Liver (tissue), 9 donors: ENCODE data around the gene VEGFC. TPM values are rescaled to one million over a fixed set of nuclear protein-coding genes. Genes with fewer than 3 reads are reported as not detected.

ENCODE experiments used
- DNase-seq: peaks from one replicate; pipeline ENCODE4 v3.0.0-alpha.2; 2017; ENCODE audit warnings: low spot score
- H3K27ac ChIP-seq, 2 donors: one replicate each; pipeline ENCODE4 v1.7.0; 2013; ENCODE audit warnings: inconsistent platforms in 2 of 2, low read length in 2 of 2, control low read depth in 1 of 2, low read depth in 1 of 2, mild to moderate bottlenecking in 1 of 2
- H3K27me3 ChIP-seq, 4 donors: one replicate each; pipeline versions ENCODE4 v1.6.1 to v1.7.0; 2013; ENCODE audit warnings: low read length in 3 of 4, inconsistent platforms in 1 of 4, mild to moderate bottlenecking in 1 of 4, moderate library complexity in 1 of 4; ENCODE audit not compliant: control insufficient read depth in 4 of 4, insufficient read depth in 4 of 4
- H3K36me3 ChIP-seq, 4 donors: one replicate each; pipeline versions ENCODE4 v1.6.1 to v1.7.0; 2013; ENCODE audit warnings: low read length in 3 of 4, mild to moderate bottlenecking in 3 of 4, low read depth in 1 of 4, moderate library complexity in 1 of 4; ENCODE audit not compliant: control insufficient read depth in 4 of 4, insufficient read depth in 3 of 4
- H3K4me1 ChIP-seq, 4 donors: one replicate each; pipeline versions ENCODE4 v1.6.1 to v1.7.0; 2013; ENCODE audit warnings: low read length in 3 of 4, mild to moderate bottlenecking in 3 of 4, moderate library complexity in 1 of 4; ENCODE audit not compliant: control insufficient read depth in 4 of 4, insufficient read depth in 4 of 4
- H3K4me3 ChIP-seq, 3 donors: one replicate each; pipeline versions ENCODE4 v1.6.1 to v1.7.0; 2013; ENCODE audit warnings: low read length in 3 of 3, control low read depth in 1 of 3, low read depth in 1 of 3, mild to moderate bottlenecking in 1 of 3
- H3K9ac ChIP-seq, 2 donors: one replicate each; pipeline ENCODE4 v1.7.0; 2013; ENCODE audit warnings: low read length in 2 of 2, mild to moderate bottlenecking in 2 of 2, moderate library complexity in 2 of 2, control low read depth in 1 of 2, low read depth in 1 of 2
- H3K9me3 ChIP-seq, 4 donors: one replicate each; pipeline versions ENCODE4 v1.6.1 to v1.7.0; 2013; ENCODE audit warnings: low read length in 3 of 4; ENCODE audit not compliant: control insufficient read depth in 4 of 4
- EGR1 ChIP-seq, 2 donors: IDR thresholded peaks; 2 replicates each; pipeline ENCODE4 v1.6.1; 2016 to 2018; ENCODE audit warnings: antibody characterized with exemption in 2 of 2, low read depth in 2 of 2
- FOXA1 ChIP-seq: IDR thresholded peaks from 2 replicates; pipeline ENCODE4 v1.6.1; 2016; ENCODE audit warnings: antibody characterized with exemption
- FOXA2 ChIP-seq: IDR thresholded peaks from 2 replicates; pipeline ENCODE4 v1.6.1; 2016; ENCODE audit warnings: antibody characterized with exemption
- GABPA ChIP-seq, 2 donors: IDR thresholded peaks in 1 of 2; conservative IDR thresholded peaks in 1 of 2; 2 replicates each; pipeline ENCODE4 v1.6.1; 2016; ENCODE audit warnings: antibody characterized with exemption in 2 of 2, mild to moderate bottlenecking in 1 of 2, moderate library complexity in 1 of 2
- HNF4A ChIP-seq, 2 donors: conservative IDR thresholded peaks; 2 replicates each; pipeline ENCODE4 v1.6.1; 2016; ENCODE audit warnings: antibody characterized with exemption in 2 of 2, mild to moderate bottlenecking in 2 of 2
- HNF4G ChIP-seq: IDR thresholded peaks from 2 replicates; pipeline ENCODE4 v1.6.1; 2016; ENCODE audit warnings: antibody characterized with exemption
- JUND ChIP-seq, 2 donors: IDR thresholded peaks; 2 replicates each; pipeline ENCODE4 v1.6.1; 2016; ENCODE audit warnings: antibody characterized with exemption in 2 of 2
- NR2F2 ChIP-seq: IDR thresholded peaks from 2 replicates; pipeline ENCODE4 v1.6.1; 2016; ENCODE audit warnings: antibody characterized with exemption
- RAD21 ChIP-seq, 2 donors: IDR thresholded peaks; 2 replicates each; pipeline ENCODE4 v1.6.1; 2016; ENCODE audit warnings: antibody characterized with exemption in 2 of 2, mild to moderate bottlenecking in 2 of 2
- RXRA ChIP-seq, 2 donors: IDR thresholded peaks; 2 replicates each; pipeline ENCODE4 v1.6.1; 2017 to 2018; ENCODE audit warnings: antibody characterized with exemption in 2 of 2, mild to moderate bottlenecking in 1 of 2
- SP1 ChIP-seq: IDR thresholded peaks from 2 replicates; pipeline ENCODE4 v1.6.1; 2018; ENCODE audit warnings: antibody characterized with exemption, mild to moderate bottlenecking
- TAF1 ChIP-seq: conservative IDR thresholded peaks from 2 replicates; pipeline ENCODE4 v1.6.1; 2016; ENCODE audit warnings: antibody characterized with exemption, mild to moderate bottlenecking
- YY1 ChIP-seq: IDR thresholded peaks from 2 replicates; pipeline ENCODE4 v1.6.1; 2016; ENCODE audit warnings: antibody characterized with exemption, mild to moderate bottlenecking
- WGBS: extraction: QIAGEN DNeasy Blood & Tissue Kit; methylation state at CpG from one replicate; pipeline ENCODE4 v1.1.7; 2013; 5-methylcytosine and 5-hydroxymethylcytosine counted together
- polyA plus RNA-seq, 2 donors: library from polyadenylated mRNA; stranded (reverse) in 1 of 2; unstranded in 1 of 2; fragments of 200-250 nt in 1 of 2; fragments of >200 nt in 1 of 2; fragmentation: Nextera tagmentation in 1 of 2; extraction: Ambion mirVana in 1 of 2; gene quantifications; one replicate each; pipeline versions ENCODE4 v1.2.1 to v1.2.3, GENCODE V29; 2013 to 2015
- total RNA-seq, 2 donors: library from RNA; depleted of rRNA; stranded (reverse); fragments of >200 nt; gene quantifications; one replicate each; pipeline ENCODE4 v1.2.3, GENCODE V29; 2014
- TF ChIP-seq, protein P1 (sequence below): fragments of 150-350 bp; IDR thresholded peaks from 2 replicates; pipeline ENCODE4 v1.5.1; 2017; ENCODE audit warnings: improper control_type of control experiment, low read depth, low read length; ENCODE audit not compliant: missing input control
- TF ChIP-seq, protein P2 (sequence below): IDR thresholded peaks from 2 replicates; pipeline ENCODE4 v1.6.1; 2016; ENCODE audit warnings: antibody characterized with exemption
- TF ChIP-seq, protein P3 (sequence below): IDR thresholded peaks from 2 replicates; pipeline ENCODE4 v1.6.1; 2016; ENCODE audit warnings: antibody characterized with exemption
- TF ChIP-seq, protein P4 (sequence below): IDR thresholded peaks from 2 replicates; pipeline ENCODE4 v1.6.1; 2016; ENCODE audit warnings: antibody characterized with exemption, mild to moderate bottlenecking
- TF ChIP-seq, protein P5 (sequence below): IDR thresholded peaks from 2 replicates; pipeline ENCODE4 v1.6.1; 2016; ENCODE audit warnings: antibody characterized with exemption
- donor health status: healthy.
- donor health status: healthy.
- donor health status: healthy.
- donor health status: healthy.
- donor health status: healthy.

Gene VEGFC
- total and polyA plus RNA-seq, 4 donors, result 0.32 to 1.8 (median 0.95) TPM

DNA sequence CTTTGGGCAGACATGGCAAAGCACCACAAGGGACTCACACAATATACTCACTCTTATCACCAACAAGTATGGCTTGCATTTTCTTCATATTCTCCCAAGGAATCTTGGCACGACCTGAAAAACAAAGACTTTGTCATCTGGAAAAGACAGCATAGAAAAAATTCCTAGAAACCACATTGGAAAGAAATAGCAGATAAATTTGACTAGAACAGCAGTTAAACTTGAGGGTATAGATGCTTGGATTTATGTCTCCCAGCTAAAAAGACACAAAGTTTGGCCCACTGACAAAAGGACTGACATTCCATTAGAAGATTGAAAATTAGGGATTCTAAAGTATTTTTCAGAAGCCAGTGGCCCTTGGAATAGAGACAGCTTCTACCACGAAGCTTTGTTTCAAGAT, 6.9 kb upstream of the VEGFC start (continued):
- TF ChIP-seq, protein P1, sequence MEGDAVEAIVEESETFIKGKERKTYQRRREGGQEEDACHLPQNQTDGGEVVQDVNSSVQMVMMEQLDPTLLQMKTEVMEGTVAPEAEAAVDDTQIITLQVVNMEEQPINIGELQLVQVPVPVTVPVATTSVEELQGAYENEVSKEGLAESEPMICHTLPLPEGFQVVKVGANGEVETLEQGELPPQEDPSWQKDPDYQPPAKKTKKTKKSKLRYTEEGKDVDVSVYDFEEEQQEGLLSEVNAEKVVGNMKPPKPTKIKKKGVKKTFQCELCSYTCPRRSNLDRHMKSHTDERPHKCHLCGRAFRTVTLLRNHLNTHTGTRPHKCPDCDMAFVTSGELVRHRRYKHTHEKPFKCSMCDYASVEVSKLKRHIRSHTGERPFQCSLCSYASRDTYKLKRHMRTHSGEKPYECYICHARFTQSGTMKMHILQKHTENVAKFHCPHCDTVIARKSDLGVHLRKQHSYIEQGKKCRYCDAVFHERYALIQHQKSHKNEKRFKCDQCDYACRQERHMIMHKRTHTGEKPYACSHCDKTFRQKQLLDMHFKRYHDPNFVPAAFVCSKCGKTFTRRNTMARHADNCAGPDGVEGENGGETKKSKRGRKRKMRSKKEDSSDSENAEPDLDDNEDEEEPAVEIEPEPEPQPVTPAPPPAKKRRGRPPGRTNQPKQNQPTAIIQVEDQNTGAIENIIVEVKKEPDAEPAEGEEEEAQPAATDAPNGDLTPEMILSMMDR, result no peak

DNA sequence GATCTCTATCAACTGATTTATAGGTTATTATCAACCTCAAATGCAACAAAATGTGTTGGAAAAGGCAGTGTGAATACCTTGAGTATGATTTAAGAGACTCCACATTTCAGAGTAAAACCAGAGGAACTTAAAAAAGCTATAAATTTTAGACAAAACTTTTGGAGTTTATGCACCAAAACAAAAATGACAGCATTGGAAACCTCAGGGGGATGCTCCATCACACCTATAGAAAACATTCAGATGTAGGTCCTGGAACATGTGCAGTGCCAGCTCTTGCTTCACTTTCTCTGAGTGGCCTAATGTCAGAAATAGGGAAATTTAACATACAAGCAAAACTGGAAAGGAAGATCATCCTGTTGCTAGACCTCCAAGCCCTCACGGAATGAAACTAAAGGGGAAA, 5.8 kb upstream of the VEGFC start:
- H3K4me1 ChIP-seq, result no peaks in the 10 kb centered on the region
- DNase-seq, result no peak
- 67% methylated on average over 1 of the region's 1 CpG for WGBS
- no peak overlapping the region for H3K27ac ChIP-seq
- H3K27me3 ChIP-seq, result peaks cover 0 to 3% (median 0%) of the 10 kb centered on the region in 4 donors
- no peaks in the 10 kb centered on the region for H3K9me3 ChIP-seq
- no peaks in the 10 kb centered on the region for H3K36me3 ChIP-seq
- no peak overlapping the region for H3K9ac ChIP-seq
- no peak overlapping the region for H3K4me3 ChIP-seq
- no peak for TF ChIP-seq FOXA1
- no peak for TF ChIP-seq HNF4G
- TF ChIP-seq TAF1, result no peak
- TF ChIP-seq, protein P2, sequence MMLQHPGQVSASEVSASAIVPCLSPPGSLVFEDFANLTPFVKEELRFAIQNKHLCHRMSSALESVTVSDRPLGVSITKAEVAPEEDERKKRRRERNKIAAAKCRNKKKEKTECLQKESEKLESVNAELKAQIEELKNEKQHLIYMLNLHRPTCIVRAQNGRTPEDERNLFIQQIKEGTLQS, result no peak
- TF ChIP-seq, protein P3, sequence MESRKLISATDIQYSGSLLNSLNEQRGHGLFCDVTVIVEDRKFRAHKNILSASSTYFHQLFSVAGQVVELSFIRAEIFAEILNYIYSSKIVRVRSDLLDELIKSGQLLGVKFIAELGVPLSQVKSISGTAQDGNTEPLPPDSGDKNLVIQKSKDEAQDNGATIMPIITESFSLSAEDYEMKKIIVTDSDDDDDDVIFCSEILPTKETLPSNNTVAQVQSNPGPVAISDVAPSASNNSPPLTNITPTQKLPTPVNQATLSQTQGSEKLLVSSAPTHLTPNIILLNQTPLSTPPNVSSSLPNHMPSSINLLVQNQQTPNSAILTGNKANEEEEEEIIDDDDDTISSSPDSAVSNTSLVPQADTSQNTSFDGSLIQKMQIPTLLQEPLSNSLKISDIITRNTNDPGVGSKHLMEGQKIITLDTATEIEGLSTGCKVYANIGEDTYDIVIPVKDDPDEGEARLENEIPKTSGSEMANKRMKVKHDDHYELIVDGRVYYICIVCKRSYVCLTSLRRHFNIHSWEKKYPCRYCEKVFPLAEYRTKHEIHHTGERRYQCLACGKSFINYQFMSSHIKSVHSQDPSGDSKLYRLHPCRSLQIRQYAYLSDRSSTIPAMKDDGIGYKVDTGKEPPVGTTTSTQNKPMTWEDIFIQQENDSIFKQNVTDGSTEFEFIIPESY, result no peak
- TF ChIP-seq, protein P1, result no peak
- TF ChIP-seq NR2F2, result no peak
- no peak for TF ChIP-seq FOXA2
- TF ChIP-seq, protein P4, sequence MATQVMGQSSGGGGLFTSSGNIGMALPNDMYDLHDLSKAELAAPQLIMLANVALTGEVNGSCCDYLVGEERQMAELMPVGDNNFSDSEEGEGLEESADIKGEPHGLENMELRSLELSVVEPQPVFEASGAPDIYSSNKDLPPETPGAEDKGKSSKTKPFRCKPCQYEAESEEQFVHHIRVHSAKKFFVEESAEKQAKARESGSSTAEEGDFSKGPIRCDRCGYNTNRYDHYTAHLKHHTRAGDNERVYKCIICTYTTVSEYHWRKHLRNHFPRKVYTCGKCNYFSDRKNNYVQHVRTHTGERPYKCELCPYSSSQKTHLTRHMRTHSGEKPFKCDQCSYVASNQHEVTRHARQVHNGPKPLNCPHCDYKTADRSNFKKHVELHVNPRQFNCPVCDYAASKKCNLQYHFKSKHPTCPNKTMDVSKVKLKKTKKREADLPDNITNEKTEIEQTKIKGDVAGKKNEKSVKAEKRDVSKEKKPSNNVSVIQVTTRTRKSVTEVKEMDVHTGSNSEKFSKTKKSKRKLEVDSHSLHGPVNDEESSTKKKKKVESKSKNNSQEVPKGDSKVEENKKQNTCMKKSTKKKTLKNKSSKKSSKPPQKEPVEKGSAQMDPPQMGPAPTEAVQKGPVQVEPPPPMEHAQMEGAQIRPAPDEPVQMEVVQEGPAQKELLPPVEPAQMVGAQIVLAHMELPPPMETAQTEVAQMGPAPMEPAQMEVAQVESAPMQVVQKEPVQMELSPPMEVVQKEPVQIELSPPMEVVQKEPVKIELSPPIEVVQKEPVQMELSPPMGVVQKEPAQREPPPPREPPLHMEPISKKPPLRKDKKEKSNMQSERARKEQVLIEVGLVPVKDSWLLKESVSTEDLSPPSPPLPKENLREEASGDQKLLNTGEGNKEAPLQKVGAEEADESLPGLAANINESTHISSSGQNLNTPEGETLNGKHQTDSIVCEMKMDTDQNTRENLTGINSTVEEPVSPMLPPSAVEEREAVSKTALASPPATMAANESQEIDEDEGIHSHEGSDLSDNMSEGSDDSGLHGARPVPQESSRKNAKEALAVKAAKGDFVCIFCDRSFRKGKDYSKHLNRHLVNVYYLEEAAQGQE, result no peak
- no peak for TF ChIP-seq HNF4A (conservative IDR thresholded peaks at IDR 0.05)
- TF ChIP-seq RXRA (IDR thresholded peaks at IDR 0.05), result no peak
- TF ChIP-seq GABPA (IDR thresholded peaks at IDR 0.05 in 1 of 2, conservative IDR thresholded peaks at IDR 0.05 in 1 of 2), result no peak
- TF ChIP-seq RAD21 (IDR thresholded peaks at IDR 0.05), result no peak
- TF ChIP-seq, protein P5, sequence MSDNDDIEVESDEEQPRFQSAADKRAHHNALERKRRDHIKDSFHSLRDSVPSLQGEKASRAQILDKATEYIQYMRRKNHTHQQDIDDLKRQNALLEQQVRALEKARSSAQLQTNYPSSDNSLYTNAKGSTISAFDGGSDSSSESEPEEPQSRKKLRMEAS, result no peak
- no peak for TF ChIP-seq YY1
- TF ChIP-seq SP1, result no peak
- TF ChIP-seq EGR1 (IDR thresholded peaks at IDR 0.05; ENCODE audit: low read depth in 2 of 2), result no peak
- TF ChIP-seq JUND (IDR thresholded peaks at IDR 0.05), result no peak
